GM12873 (cell line): Measurements from ENCODE around the gene PPM1N.

Source experiments
- CTCF ChIP-seq: IDR thresholded peaks from 2 replicates; pipeline ENCODE4 v1.5.1; 2012; ENCODE audit warnings: low read depth, mild to moderate bottlenecking, moderate library complexity, low read length, control low read depth; ENCODE audit not compliant: insufficient read depth; ENCODE audit errors: missing control alignments

Gene PPM1N

GRCh38 chr19:45515807-45516401 is 17.7 kb downstream of the PPM1N start:
- TF ChIP-seq CTCF, result no peak

- no peak for TF ChIP-seq CTCF
Measured at GRCh38 chr19:45517238-45517637, 19.0 kb downstream of the PPM1N start.

- no peak for TF ChIP-seq CTCF
Measured at GRCh38 chr19:45517641-45518468, 19.6 kb downstream of the PPM1N start.

- TF ChIP-seq CTCF, result no peak
Measured at GRCh38 chr19:45518469-45518826, 20.2 kb downstream of the PPM1N start.

- no peak for TF ChIP-seq CTCF
Measured at GRCh38 chr19:45522010-45522941, 24.0 kb downstream of the PPM1N start.

GRCh38 chr19:45523642-45524256 is 25.5 kb downstream of the PPM1N start:
- peak; percentile 90 for TF ChIP-seq CTCF
